GM19099 (cell line): ENCODE results near the gene DENND4C.

Experiments
- POLR2A ChIP-seq: IDR thresholded peaks from 3 replicates; pipeline ENCODE4 v1.6.1; 2011; ENCODE audit warnings: low read depth; ENCODE audit not compliant: insufficient read length; ENCODE audit errors: extremely low read depth

Gene DENND4C

GRCh38 chr9:19420877-19421276 lies 190.4 kb downstream of the DENND4C start:
- TF ChIP-seq POLR2A: no peak
